DMS79 (cell line): ENCODE data around the gene ITGB4.

Experiments used
- DNase-seq: peaks from one replicate; lab custom pipeline; 2025; lab: John Stamatoyannopoulos, UW

ITGB4 gene

GRCh38 chr17:75791254-75791653 lies 70.0 kb downstream of the ITGB4 start:
- DNase-seq, result no peak

- DNase-seq, result no peak
These were observed 72.2 kb downstream of the ITGB4 start for GRCh38 chr17:75793460-75793859.

GRCh38 chr17:75795820-75796607 lies 74.8 kb downstream of the ITGB4 start:
- DNase-seq, result no peak

GRCh38 chr17:75799402-75799801 lies 78.1 kb downstream of the ITGB4 start:
- DNase-seq, result no peak

- no peak for DNase-seq
These were observed 82.6 kb downstream of the ITGB4 start for GRCh38 chr17:75803883-75804282.

GRCh38 chr17:75806822-75807500 lies 85.7 kb downstream of the ITGB4 start:
- DNase-seq, result no peak
